RWPE2 (cell line): Measurements from ENCODE around the gene CTTN.
A peak's percentile ranks its signal among the peaks of the same experiment; 100 is the strongest.

ENCODE experiments used
- ATAC-seq: fragments of 200-7000 bp; cut with Tn5 transposase; 3 replicates; pipeline ENCODE4 v1.9.1; 2021; ENCODE audit warnings: low read depth
- DNase-seq: peaks from one replicate; pipeline ENCODE4 v3.0.0-alpha.2; 2020; ENCODE audit warnings: low spot score
- H3K27ac ChIP-seq: fragments of 450-650 bp; 2 replicates; pipeline ENCODE4 v1.5.1; 2017; ENCODE audit warnings: mild to moderate bottlenecking; ENCODE audit not compliant: poor library complexity, severe bottlenecking
- H3K27me3 ChIP-seq: fragments of 250-450 bp; sonication (Bioruptor Pico); 2 replicates; pipeline ENCODE4 v1.5.1; 2021; ENCODE audit warnings: mild to moderate bottlenecking, moderate library complexity; ENCODE audit not compliant: insufficient read depth, poor library complexity, severe bottlenecking
- H3K36me3 ChIP-seq: fragments of 250-450 bp; sonication (Bioruptor Pico); 2 replicates; pipeline ENCODE4 v1.5.1; 2020; ENCODE audit warnings: low read depth, mild to moderate bottlenecking, moderate library complexity
- H3K4me1 ChIP-seq: fragments of 250-450 bp; sonication (Bioruptor Pico); 2 replicates; pipeline ENCODE4 v1.5.1; 2021; ENCODE audit warnings: mild to moderate bottlenecking, moderate library complexity; ENCODE audit not compliant: insufficient read depth, poor library complexity, severe bottlenecking
- H3K4me3 ChIP-seq: fragments of 250-450 bp; sonication (Bioruptor Pico); 2 replicates; pipeline ENCODE4 v1.5.1; 2021; ENCODE audit warnings: mild to moderate bottlenecking, moderate library complexity; ENCODE audit not compliant: severe bottlenecking
- H3K9me3 ChIP-seq: fragments of 250-450 bp; sonication (Bioruptor Pico); 2 replicates; pipeline ENCODE4 v1.5.1; 2021; ENCODE audit warnings: mild to moderate bottlenecking, moderate library complexity; ENCODE audit not compliant: severe bottlenecking
- TF ChIP-seq, protein P1 (sequence below): fragments of 450-650 bp; IDR thresholded peaks from one replicate; pipeline ENCODE4 v1.5.1; 2017; ENCODE audit warnings: mild to moderate bottlenecking, moderate library complexity; ENCODE audit not compliant: poor library complexity, severe bottlenecking

The CTTN gene

DNA sequence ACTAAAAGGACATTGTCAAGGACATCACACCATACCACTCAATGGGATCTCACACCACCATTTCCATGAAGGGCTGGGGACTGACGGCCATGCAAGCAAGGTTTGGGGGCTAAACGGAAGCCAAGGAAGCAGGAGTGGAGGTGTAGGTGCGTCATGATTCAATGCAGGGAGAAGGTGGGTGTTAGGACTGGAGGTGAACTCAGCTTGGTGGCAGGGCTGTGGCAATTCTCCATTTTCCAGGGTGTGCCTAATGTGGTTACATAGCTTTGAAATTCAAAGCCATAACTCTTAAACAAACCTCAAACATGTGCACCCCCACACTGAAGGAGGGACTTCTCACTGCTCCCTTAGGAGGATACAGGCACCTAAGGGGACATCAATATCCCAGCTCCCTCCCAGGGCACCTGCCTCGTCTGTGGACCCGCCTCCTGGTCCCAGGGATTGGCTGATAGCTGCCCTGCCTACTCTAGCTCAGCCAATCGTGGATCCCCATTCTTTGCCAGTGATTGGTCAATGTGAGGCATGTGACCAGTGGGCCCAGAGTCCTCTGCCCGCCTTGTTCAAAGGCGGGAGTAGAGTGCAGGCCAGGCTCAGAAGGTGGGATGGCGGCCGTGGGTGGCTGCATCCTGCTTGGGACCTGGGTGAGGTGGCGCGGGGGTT, 64.6 kb downstream of the CTTN start:
- Histone ChIP-seq H3K27me3 (no peaks in the 10 kb centered on the region), H3K36me3 (no peaks in the 10 kb centered on the region), H3K27ac (no peak overlapping the region), H3K4me1 (no peaks in the 10 kb centered on the region), H3K4me3 (no peak overlapping the region), H3K9me3 (no peaks in the 10 kb centered on the region)
- ATAC-seq: no peak
- DNase-seq: no peak
- TF ChIP-seq, protein P1, sequence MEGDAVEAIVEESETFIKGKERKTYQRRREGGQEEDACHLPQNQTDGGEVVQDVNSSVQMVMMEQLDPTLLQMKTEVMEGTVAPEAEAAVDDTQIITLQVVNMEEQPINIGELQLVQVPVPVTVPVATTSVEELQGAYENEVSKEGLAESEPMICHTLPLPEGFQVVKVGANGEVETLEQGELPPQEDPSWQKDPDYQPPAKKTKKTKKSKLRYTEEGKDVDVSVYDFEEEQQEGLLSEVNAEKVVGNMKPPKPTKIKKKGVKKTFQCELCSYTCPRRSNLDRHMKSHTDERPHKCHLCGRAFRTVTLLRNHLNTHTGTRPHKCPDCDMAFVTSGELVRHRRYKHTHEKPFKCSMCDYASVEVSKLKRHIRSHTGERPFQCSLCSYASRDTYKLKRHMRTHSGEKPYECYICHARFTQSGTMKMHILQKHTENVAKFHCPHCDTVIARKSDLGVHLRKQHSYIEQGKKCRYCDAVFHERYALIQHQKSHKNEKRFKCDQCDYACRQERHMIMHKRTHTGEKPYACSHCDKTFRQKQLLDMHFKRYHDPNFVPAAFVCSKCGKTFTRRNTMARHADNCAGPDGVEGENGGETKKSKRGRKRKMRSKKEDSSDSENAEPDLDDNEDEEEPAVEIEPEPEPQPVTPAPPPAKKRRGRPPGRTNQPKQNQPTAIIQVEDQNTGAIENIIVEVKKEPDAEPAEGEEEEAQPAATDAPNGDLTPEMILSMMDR: no peak

DNA sequence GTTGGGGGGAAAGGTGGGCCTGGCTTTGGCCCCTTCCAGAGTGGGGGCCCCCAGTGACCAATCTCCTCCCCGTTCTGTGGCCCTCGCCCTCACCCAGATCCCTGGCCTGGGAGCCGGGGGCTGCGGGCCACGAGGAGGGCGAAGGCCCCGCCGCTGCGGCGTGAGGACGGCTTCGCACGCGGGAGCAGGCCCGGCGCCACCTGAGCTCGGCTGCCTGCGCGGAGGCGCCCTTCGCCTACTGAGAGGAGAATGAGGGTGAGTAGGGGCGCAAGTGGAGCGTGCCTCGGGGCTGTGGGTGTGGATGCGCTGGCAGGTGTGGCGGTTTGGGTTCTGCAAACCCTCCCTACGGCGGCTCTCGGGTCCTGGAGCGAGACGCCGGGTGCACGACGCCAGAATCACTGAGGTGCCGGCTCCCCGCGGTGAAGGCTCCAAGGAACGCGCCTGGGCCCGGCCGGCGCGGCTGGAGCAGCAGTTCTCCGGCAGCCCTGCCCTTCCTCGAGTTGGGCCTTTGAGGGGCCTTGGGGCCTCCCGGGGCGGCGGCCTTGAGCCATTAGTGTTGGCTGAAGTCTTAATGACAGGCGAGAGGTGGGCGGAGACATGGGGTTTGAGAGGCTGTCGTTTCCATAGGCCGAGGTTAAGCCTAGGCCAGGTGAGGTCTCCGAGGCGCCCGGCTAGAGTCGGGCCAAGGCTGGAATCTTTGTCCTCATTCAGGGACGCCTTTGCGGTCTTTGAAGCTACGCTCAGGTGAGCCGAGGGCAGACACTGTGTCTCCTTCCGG, 65.3 kb downstream of the CTTN start:
- Histone ChIP-seq H3K27me3 (no peaks in the 10 kb centered on the region), H3K36me3 (no peaks in the 10 kb centered on the region), H3K4me3 (no peak overlapping the region), H3K4me1 (no peaks in the 10 kb centered on the region), H3K9me3 (no peaks in the 10 kb centered on the region), H3K27ac (no peak overlapping the region)
- DNase-seq (no peak), ATAC-seq (no peak)
- TF ChIP-seq, protein P1: no peak

DNA sequence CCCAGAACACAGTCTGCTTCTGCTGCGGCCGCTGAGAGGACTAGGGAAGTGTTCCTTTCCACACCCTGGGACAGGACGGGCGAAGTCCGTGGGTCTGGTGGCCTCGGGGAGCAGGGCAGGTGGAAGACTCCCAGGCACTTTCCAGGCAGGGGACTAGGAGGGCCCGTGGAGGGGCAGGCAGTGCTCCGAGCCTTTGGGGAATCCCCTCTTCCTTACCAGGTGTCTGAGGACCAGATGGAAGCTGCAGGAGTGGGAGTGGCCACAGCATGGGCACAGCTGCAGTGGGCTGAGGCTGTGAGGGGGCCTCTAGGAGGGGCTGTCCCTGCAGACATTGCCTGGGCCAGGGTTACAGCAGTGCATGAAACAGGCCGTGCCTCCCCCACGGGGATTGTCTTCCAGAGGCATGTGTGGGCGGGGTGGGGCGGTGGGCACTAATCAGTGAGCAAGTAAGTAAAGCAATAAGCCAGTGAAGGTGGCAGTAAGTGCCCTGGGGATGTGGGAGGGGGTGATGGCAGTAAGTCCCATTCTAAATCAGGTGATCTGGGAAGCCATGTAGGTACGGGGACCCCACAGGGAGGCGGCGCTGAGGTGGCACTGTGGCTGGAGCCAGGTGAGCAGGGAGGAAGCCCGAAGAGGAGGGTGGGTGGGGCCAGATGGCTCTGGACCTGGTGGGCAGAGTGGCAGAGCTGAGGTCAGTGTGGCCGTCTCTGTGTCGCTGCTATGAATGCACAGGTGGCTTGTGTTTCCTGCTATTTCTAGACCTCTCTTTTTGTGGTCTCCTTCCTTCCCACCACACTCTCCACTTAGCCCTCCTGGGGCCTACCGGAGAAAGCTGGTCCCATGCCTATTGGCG, 66.4 kb downstream of the CTTN start:
- no peak for ATAC-seq
- DNase-seq: no peak
- Histone ChIP-seq H3K4me3 (no peak overlapping the region), H3K27me3 (no peaks in the 10 kb centered on the region), H3K9me3 (no peaks in the 10 kb centered on the region), H3K4me1 (no peaks in the 10 kb centered on the region), H3K27ac (no peak overlapping the region), H3K36me3 (no peaks in the 10 kb centered on the region)
- TF ChIP-seq, protein P1: no peak

DNA sequence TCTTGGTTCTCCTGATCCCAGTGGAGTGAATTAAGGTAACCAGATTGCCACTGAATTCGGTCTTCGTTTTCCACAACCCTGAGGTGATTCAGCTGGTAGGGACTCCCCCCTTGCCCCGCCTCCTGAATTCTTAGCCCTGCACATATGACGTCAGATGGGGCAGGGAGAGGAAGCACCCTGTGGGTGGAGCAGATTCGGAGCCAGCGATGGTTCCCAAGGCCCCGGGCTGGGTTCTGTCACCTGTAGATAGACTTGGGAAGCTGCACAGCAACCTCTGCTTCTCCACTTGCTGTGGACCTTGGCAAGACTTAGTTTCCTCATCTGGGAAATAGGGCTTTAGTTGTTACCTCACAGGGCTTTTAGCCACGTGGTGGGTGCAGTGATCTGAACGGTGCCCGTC, 67.8 kb downstream of the CTTN start:
- Histone ChIP-seq H3K4me3 (no peak overlapping the region), H3K9me3 (no peaks in the 10 kb centered on the region), H3K36me3 (no peaks in the 10 kb centered on the region), H3K27me3 (no peaks in the 10 kb centered on the region), H3K4me1 (no peaks in the 10 kb centered on the region), H3K27ac (no peak overlapping the region)
- no peak for DNase-seq
- peak; percentile 68; the same call in 2 of the 3 replicates for ATAC-seq
- TF ChIP-seq, protein P1: no peak
